HT-29 (cell line): Measurements from ENCODE around the gene DDR2. TPM values are rescaled to one million over a fixed set of nuclear protein-coding genes. Genes with fewer than 3 reads are reported as not detected.
A peak's percentile ranks its signal among the peaks of the same experiment; 100 is the strongest.
"Not testable (repeated sequence)": the region's sequence is repeated elsewhere in the genome, so short reads cannot be mapped to it uniquely, and the experiment has no call there.

Experiments
- DNase-seq: peaks from one replicate; pipeline ENCODE4 v3.0.0-alpha.2; 2015; ENCODE audit warnings: low spot score
- total RNA-seq: library from RNA; depleted of rRNA; stranded (reverse); fragments of >200 nt; shearing (Covaris generic); gene quantifications from 2 replicates; pipeline ENCODE4 v1.2.3, GENCODE V29; 2014; rRNA removed

Gene DDR2
- total RNA-seq = 0.05 and 0.91 TPM in 2 replicates

DNA sequence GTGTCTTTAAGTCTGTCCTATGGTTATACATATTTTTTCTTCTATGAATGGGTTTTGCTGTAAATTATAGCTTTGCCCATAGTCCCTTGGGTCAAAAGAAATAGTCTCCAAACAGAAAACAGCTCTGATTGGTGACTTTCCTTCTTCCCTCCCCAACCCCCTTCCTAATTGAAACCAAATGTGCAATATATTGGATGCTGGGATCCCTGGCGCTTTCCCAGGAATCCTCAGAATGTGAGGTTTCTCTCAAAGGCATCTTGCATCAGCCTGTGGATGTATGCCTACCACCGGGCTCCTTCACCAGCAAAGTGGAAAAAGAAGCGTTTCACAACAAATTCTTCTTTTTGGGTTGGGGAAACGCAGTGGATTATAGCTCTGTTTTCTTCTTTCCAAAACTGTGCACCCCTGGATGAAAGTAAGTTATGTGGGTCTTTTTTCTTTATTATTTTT, at the start of gene DDR2:
Gene DDR2 (plus strand): TSS at position 248 of the 450 bp plus-strand sequence. CDS start 86,600 bp downstream, outside the sequence.
- no peak for DNase-seq

- not testable (repeated sequence) for DNase-seq
Observed at GRCh38 chr1:162582901-162583300, 49.4 kb upstream of the DDR2 start.

DNA sequence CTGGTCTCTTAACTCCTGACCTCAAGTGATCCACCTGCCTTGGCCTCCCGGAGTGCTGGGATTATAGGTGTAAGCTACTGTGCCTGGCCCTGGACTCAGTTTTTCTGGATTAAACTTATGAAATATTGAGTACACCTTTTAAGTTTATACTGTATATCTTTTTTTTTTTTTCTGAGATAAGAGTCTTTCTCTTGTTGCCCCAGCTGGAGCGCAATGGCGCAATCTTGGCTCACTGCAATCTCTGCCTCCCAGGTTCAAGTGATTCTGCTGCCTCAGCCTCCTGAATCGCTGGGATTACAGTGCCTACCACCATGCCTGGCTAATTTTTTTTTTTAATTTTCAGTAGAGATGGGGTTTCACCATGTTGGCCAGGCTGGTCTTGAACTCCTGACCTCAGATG, 47.2 kb upstream of the DDR2 start:
- not testable (repeated sequence) for DNase-seq

DNA sequence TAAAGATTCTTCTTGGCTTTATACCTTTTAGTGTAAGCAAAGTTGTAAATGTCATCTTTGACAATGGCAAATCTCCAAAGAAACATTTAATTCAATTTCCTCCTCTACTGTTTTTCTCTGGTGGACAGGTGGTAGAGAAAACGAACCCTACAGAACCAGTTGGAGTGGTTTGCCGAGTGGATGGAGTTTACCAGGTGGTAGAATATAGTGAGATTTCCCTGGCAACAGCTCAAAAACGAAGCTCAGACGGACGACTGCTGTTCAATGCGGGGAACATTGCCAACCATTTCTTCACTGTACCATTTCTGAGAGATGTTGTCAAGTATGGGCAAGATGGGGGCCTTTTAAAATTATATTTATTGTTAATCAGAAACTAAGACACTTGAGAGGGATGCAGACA, 44.9 kb upstream of the DDR2 start:
- DNase-seq = peak; percentile 78

DNA sequence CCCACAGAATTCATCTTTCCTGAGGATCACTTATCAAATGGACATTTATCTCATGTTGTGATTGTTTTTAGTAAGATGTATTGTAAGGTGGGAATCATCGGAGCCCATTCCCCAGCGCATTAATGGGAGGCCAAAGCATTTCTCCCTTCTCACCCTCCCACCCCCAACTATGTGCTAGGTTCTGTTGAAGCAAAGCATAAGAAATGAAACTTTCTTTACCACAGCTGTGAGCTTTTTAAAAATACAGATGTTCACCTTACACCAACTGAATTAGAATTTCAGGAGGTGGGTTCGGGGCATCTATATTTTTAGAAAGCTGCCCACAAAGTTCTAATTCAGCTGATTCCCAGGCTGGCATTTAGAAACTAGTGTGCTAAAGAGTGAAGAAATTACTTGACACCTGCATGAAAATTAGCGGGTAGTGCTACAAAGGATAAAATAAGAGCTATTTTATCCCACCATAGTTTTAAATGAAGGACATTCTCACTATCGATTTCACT, 44.5 kb upstream of the DDR2 start:
- DNase-seq = no peak

DNA sequence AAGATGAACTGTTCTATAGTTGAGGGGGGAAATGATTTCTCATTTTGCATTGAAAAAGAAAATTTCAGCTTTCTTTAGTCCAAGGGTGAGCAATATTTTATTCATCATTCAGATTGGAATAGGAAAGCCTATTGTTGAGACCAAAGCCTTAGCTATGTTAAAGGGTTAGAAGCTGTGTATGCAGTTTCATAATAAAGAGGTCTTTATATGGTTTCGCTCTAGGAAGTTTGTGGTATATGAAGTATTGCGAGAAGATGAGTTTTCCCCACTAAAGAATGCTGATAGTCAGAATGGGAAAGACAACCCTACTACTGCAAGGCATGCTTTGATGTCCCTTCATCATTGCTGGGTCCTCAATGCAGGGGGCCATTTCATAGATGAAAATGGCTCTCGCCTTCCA, 42.2 kb upstream of the DDR2 start:
- no peak for DNase-seq

GRCh38 chr1:162590686-162591085, 41.6 kb upstream of the DDR2 start:
- no peak for DNase-seq

DNA sequence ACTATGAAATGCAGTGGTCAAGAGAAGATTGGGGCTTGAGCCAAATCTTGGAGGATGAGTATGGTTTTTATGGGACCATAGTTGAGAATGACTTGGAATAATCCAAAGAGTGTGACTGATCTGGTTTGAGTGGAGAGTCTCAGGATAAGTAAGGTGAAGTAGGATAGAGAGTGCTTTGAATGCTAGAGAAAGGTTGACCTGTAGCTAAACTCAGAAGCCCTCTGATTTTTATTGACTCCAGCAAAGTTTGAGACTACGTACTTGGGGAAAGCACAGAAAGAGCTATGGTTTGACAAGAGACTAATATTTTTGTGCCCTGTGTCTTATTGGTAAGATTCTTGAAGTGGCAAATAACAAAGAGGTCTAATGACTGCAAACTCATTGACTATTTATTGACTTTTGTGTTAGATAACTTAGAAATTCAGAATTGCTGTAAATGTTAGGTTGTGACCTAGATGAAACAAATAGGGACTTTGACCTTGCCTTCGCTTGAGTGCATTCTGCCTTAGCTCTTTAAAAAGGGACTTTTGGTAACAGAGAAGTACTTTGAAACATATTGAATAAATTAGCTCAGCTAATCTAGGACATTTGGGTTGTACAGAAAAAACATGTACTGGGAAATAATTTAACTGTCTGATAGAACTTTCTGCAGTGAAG, 35.6 kb upstream of the DDR2 start:
- DNase-seq = no peak

- no peak for DNase-seq
Observed at GRCh38 chr1:162599451-162599850, 32.8 kb upstream of the DDR2 start.

GRCh38 chr1:162603117-162603516, 29.1 kb upstream of the DDR2 start:
- not testable (repeated sequence) for DNase-seq

DNA sequence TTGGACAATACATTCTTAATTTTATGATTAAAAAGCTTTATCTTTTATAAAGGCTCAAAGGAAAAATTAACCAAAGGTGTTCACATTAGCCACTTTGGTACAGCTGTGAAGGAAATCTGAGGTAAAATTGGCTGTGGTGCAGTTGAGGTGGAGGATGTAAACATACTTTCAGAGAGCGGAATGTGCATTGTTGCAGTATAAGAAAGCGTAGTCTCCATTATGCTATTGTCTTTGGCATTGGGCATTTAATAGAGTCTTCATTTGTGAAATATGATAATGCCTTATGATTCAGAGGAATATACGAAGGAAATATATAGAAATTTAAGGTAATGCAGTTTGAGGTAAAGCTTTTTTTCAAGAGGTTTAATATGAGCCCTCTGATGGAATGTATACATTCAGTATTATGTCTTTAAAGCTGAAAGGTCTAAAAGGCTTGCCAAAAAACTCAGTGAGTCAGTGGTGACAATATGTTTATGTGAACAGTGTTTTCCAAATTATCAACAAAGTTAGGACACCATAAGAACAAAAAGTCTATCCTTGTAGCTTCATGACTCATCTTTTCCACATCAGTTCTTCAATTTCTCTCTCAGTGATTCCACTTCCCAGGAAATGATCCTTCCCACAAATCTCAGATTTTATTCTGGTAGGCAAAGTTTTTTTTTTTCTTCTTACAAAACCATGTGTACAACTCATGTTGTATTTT, 26.9 kb upstream of the DDR2 start:
- DNase-seq = no peak

DNA sequence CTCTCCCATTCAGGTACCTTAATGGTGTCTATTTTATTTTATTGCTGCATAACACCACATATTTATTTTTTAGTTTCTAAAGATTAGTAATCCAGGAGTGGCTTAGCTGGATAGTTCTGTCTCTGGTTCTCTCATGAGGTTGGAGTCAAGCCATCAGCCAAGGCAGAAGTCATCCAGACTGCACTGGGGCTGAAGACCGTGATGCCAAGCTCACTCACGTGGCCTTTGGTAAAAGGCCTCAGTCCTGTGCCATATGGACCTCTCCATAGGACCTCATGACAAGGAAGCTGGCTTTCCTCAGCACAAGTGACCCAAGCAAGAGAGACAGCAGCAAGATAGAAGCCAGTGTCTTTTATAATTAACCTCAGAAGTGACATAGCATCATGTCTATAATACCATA, 23.0 kb upstream of the DDR2 start:
- no peak for DNase-seq

GRCh38 chr1:162612606-162613400, 19.5 kb upstream of the DDR2 start:
- no peak for DNase-seq

GRCh38 chr1:162616848-162617247, 15.4 kb upstream of the DDR2 start:
- no peak for DNase-seq

- DNase-seq = no peak
Observed at GRCh38 chr1:162617513-162617912, 14.8 kb upstream of the DDR2 start.

- DNase-seq = no peak
Observed at GRCh38 chr1:162619076-162619475, 13.2 kb upstream of the DDR2 start.

DNA sequence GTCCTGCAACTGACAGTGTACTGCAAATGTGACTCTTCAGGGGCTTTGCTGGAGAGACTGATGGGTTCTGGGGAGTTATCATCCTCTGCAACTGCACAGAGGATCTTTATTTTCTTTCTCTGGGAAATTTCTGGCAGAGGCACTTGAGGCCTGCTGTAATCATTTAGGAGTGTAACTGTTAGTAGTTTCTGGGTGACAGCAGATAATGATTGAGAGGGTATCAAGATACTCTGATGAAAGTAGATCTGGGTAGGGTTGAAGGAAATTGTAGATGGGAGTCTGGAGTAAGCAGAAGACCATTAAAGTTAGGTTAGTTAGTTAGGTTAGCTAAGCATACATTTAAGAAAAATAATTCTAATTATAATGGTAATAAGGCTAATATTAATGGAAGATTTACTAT, 11.0 kb upstream of the DDR2 start:
- no peak for DNase-seq

- DNase-seq = no peak
Observed at GRCh38 chr1:162625679-162626078, 6.6 kb upstream of the DDR2 start.

- DNase-seq = no peak
Observed at GRCh38 chr1:162626094-162626493, 6.2 kb upstream of the DDR2 start.

DNA sequence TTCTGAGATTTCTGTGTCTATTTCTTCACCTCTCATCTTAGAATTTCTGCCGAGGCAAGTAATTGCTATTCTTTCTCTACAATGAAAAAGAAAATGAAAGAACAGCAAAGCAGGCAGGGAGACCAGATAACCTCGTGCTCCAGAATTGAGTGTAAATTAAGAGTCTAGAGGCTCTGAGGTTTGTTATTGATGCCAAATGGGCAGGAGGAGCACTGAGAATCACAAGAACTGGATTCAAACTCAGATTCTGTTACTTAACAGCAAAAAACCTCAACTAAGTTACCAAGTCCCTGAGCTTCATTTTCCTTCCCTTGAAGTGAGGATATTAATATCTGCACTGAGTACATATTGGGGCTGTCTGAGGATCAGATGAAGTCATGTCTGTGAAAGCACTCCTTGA, 5.5 kb upstream of the DDR2 start:
- no peak for DNase-seq

DNA sequence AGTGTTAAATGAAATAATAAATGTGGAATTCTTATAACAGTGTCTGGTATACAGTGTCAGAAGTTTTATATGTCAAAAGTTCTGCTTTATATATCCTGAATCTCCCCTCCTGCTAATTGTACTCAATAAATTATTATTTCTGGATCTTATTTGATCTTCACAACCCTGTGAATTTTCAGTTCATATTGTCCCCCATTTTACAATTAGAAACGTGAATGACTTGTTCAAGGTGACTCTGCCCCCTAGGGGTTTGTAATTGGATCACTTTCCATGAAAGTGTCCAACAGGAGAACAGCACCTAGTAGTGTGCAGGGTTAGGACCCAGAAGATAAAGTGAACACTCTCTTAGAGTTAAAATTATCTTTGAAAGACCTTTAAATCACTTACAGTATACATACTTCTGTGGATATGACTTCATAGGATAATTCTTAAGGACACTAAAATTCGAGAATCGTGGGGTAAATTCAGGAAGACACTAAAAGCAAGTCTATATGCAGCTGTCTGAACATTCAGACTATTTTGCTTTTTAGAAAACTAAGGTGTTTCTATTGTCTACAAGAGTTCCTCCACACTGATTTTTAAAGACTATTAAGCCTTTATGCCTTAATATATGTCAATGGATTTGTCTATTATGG, 4.5 kb upstream of the DDR2 start:
- peak; percentile 44 for DNase-seq
